Stomach (tissue), 19 donors: Measurements from ENCODE around the gene PFKFB4. TPM values are rescaled to one million over a fixed set of nuclear protein-coding genes. Genes with fewer than 3 reads are reported as not detected.

Experiments
- DNase-seq, 2 donors: peaks; one replicate each; pipeline versions ENCODE4 v3.0.0 to v3.0.0-alpha.2; 2013 to 2019
- H3K27ac ChIP-seq, 5 donors: fragments of 200-600 bp in 4 of 5; sonication (generic) in 4 of 5; one replicate each; pipeline ENCODE4 v1.5.1; 2013 to 2019; ENCODE audit warnings: mild to moderate bottlenecking in 1 of 5, moderate library complexity in 1 of 5
- H3K27me3 ChIP-seq, 3 donors: fragments of 200-600 bp; sonication (generic); one replicate each; pipeline ENCODE4 v1.5.1; 2017 to 2019; ENCODE audit warnings: mixed run types in 1 of 3
- H3K36me3 ChIP-seq, 4 donors: fragments of 200-600 bp; sonication (generic); 1 replicate in 3 of 4; 2 replicates in 1 of 4; pipeline ENCODE4 v1.5.1; 2016 to 2019
- H3K4me1 ChIP-seq, 4 donors: fragments of 200-600 bp; sonication (generic); one replicate each; pipeline ENCODE4 v1.5.1; 2016 to 2019
- H3K4me3 ChIP-seq, 4 donors: fragments of 200-600 bp; sonication (generic) in 3 of 4; one replicate each; pipeline ENCODE4 v1.5.1; 2016 to 2019; ENCODE audit warnings: mild to moderate bottlenecking in 1 of 4
- H3K9me3 ChIP-seq, 4 donors: fragments of 200-600 bp; sonication (generic); one replicate each; pipeline ENCODE4 v1.5.1; 2016 to 2019
- EP300 ChIP-seq: sonication (generic); formaldehyde crosslinking; IDR thresholded peaks from one replicate; pipeline ENCODE4 v1.6.1; 2017; ENCODE audit warnings: antibody characterized with exemption
- POLR2A ChIP-seq, 4 donors: fragments of 450-650 bp; IDR thresholded peaks; one replicate each; pipeline ENCODE4 v1.6.1; 2016; ENCODE audit warnings: antibody characterized with exemption in 4 of 4, control low read depth in 2 of 4, mild to moderate bottlenecking in 1 of 4, moderate library complexity in 1 of 4
- POLR2AphosphoS5 ChIP-seq, 3 donors: sonication (generic); formaldehyde crosslinking; IDR thresholded peaks; one replicate each; pipeline ENCODE4 v1.6.1; 2016; ENCODE audit warnings: antibody characterized with exemption in 3 of 3
- WGBS, 5 donors: extraction: QIAGEN DNeasy Blood & Tissue Kit in 3 of 5; methylation state at CpG; one replicate each; pipeline versions ENCODE4 v1.1.5 to v1.1.7; 2013 to 2018; 5-methylcytosine and 5-hydroxymethylcytosine counted together
- intact Hi-C: fragments of 100-400 bp; cut with DNase I; formaldehyde crosslinking; loops from one replicate; pipeline ENCODE4 v1.15.1; 2023; ENCODE audit warnings: low total_unique reads
- long read RNA-seq, 10 donors: transcript quantifications; one replicate each; lab custom pipeline, GENCODE V29; 2026
- polyA plus RNA-seq, 3 donors: library from polyadenylated mRNA; stranded (reverse); fragments of 200-250 nt; gene quantifications; one replicate each; pipeline ENCODE4 v1.2.3, GENCODE V29; 2013
- total RNA-seq, 5 donors: library from RNA; depleted of rRNA; stranded (reverse); fragments of >200 nt; gene quantifications; one replicate each; pipeline versions ENCODE4 v1.1.0 to v1.2.3, GENCODE V29; 2014 to 2016
- TF ChIP-seq, protein P1 (sequence below), 7 experiments: fragments of 450-650 bp in 4 of 7; fragments of 200-600 bp in 3 of 7; sonication (generic) in 3 of 7; IDR thresholded peaks; one replicate each; pipeline ENCODE4 v1.5.1; 2016 to 2019; ENCODE audit warnings: antibody characterized with exemption in 7 of 7, control low read depth in 2 of 7, mild to moderate bottlenecking in 1 of 7
- donor health status: healthy with polysubstance abuse.
- donor health status: Bipolar disorder and iron deficiency.
- donor health status: healthy.

The PFKFB4 gene
- total RNA-seq (1 to 10 TPM in 4 of 5 donors, not detected in 1; 1.0 to 9.6 (median 3.0) TPM), polyA plus RNA-seq (1 to 10 TPM in 2 of 3 donors, under 1 TPM in 1; 0.61 to 3.2 (median 1.5) TPM)
- long read RNA-seq, donor 1, result 0 reads
- long read RNA-seq, donor 2, result 0 reads
- long read RNA-seq, donor 3, result 0 reads
- long read RNA-seq, donor 4, result 0 reads
- long read RNA-seq, donor 5, result 0 reads
- long read RNA-seq, donor 6, result 0 reads
- long read RNA-seq, donor 7, result 0 reads
- long read RNA-seq, donor 8, partial matches to known transcripts, result 0 of 2 reads
- long read RNA-seq, donor 8, other reads (novel, unspliced or antisense), result 0 of 2 reads
- long read RNA-seq, donor 9, result 0 reads
- long read RNA-seq, donor 10, result 0 reads

DNA sequence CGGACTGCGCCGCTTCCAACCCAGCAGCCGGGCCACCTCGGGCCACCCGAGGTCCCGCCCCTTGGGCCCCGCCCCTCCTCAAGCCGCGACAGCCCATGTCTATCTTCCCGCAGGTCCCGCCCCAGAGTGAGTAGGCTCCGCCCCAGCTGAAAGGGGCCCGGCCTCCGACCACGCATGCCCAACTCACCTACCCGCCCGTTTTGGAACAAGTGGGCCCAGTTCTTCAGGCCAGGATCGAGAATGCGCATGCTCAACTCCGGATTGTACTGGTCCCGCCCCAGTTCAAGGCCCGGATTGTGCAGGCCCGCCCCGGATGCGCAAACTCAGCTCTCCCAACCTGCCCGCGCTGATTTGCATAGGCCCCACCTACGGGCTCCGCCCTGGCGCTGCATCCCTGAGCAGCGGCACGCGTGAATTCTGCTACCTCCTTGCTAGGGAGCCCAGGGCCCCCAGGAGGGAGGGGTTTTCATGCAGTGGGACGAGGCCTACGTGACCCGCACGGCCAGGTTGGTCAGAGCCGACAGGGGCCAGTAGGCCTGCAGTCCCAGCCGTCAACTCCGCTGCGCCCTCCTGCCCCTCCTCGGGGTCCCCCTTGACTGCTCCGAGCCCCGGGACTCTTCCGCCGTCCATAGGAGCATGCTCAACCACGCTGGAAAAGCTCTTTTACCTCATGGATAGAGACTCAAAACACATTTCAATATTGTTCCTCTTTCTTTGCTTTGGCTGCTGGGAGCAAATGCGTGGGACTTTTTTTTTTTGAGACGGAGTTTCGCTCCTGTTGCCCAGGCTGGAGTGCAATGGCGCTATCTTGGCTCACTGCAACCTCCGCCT lies at the start of gene PFKFB4:
Gene PFKFB4, minus strand, starts transcription at position 8 of the 831 bp plus-strand sequence. CDS start 26 bp downstream, outside the sequence.
- peaks cover 40 to 71% (median 58%) of the 10 kb centered on the region in 4 donors for H3K4me1 ChIP-seq
- TF ChIP-seq POLR2AphosphoS5 (IDR thresholded peaks at IDR 0.05) (peak in 2 of 3 donors; percentile 57 to 86), EP300 (no peak), POLR2A (IDR thresholded peaks at IDR 0.05) (no peak)
- TF ChIP-seq, protein P1, sequence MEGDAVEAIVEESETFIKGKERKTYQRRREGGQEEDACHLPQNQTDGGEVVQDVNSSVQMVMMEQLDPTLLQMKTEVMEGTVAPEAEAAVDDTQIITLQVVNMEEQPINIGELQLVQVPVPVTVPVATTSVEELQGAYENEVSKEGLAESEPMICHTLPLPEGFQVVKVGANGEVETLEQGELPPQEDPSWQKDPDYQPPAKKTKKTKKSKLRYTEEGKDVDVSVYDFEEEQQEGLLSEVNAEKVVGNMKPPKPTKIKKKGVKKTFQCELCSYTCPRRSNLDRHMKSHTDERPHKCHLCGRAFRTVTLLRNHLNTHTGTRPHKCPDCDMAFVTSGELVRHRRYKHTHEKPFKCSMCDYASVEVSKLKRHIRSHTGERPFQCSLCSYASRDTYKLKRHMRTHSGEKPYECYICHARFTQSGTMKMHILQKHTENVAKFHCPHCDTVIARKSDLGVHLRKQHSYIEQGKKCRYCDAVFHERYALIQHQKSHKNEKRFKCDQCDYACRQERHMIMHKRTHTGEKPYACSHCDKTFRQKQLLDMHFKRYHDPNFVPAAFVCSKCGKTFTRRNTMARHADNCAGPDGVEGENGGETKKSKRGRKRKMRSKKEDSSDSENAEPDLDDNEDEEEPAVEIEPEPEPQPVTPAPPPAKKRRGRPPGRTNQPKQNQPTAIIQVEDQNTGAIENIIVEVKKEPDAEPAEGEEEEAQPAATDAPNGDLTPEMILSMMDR (IDR thresholded peaks at IDR 0.05), result peak in 1 of 7 experiments; percentile 22
- peak within 1 kb of the TSS; percentile 50 to 71 (median 65) for H3K4me3 ChIP-seq
- H3K27me3 ChIP-seq, result no peaks in the 10 kb centered on the region
- 0 to 1% (median 0%) methylated on average over 33 to 53 of the region's 53 CpGs for WGBS, 5 donors
- H3K36me3 ChIP-seq, result no peaks in the 10 kb centered on the region
- intact Hi-C loops, result no loop called here
- DNase-seq, result peak; percentile 100
- peak within 1 kb of the TSS; percentile 47 to 84 (median 75) for H3K27ac ChIP-seq
- no peaks in the 10 kb centered on the region for H3K9me3 ChIP-seq

DNA sequence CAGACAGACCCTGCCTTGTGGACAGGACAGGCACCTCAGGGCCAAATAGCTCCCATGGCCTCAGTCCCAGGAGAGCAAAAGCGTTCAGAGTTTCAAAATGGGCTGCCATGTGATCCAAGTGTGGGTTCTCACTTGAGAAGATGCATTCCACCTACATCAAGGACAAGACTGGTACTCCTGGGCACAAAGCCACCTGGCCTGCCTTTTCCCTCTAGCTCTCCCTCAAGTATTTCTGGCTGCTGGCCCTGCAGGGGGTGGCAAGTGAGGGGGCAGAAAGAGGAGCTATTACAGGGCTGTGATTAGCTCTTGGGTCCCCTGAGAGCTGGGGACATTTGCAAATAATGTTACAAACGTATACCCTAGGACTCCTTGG lies 45.0 kb upstream of the PFKFB4 start:
- Histone ChIP-seq H3K27me3 (no peaks in the 10 kb centered on the region), H3K9me3 (no peaks in the 10 kb centered on the region), H3K4me1 (peaks cover 15 to 34% (median 23%) of the 10 kb centered on the region in 4 donors), H3K27ac (peak overlapping the region in 1 of 5 donors; percentile 25), H3K36me3 (peaks cover 83 to 99% (median 95%) of the 10 kb centered on the region in 4 donors), H3K4me3 (no peak overlapping the region)
- no peak for TF ChIP-seq POLR2A (IDR thresholded peaks at IDR 0.05)
- TF ChIP-seq, protein P1 (IDR thresholded peaks at IDR 0.05), result no peak
- TF ChIP-seq EP300, result no peak
- no peak for TF ChIP-seq POLR2AphosphoS5 (IDR thresholded peaks at IDR 0.05)
- intact Hi-C loops, result no loop called here
- WGBS, 5 donors, result 58 to 81% (median 64%) methylated on average over 2 of the region's 2 CpGs
- no peak for DNase-seq

DNA sequence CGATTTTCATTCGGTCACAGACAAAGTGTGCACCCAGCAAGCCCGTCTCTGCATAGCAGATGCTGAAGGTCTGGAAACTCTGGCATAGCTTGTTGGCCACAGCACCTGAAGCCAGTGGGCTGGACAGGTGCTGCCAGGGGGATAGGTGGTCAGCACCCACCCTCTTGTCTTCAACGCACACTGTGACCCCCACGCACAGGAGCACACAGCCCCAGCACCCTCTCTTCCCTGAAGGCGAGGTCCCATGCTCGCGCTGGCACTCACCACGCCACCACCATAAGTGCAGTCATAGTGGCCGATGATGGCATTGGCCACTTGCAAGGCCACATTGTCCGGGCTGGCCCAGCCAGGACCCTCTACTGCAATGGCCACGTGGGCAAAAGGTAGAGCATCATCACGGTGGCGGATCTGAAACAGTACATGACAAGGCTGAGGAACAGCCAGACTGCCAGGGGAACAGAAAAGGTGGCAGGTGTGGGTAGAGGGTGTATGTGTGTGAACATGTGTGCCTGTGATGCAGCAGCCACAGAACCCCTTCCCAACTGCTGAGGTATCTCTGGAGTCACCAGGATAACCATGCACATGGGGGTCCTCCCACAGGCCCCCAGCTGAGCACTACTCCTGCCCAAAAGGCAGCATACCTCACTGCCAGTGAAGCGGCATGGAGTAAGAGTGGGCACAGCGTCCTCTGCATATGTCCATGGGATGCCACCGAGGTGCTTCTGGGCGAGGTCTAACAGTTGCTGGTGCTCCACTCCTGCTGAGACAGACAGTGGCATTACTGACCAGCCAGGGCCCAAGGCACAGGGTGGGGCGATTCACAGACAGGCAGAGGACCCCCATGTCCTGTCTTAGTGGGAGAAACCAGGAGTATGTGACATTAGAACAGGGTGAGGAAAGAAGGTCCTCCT lies 44.4 kb upstream of the PFKFB4 start:
- H3K27ac ChIP-seq, result peak overlapping the region in 2 of 5 donors; percentile 25 to 83
- WGBS, 5 donors, result 94 to 96% (median 95%) methylated on average over 18 to 19 of the region's 19 CpGs

More for the DNA sequence above, 44.4 kb upstream of the PFKFB4 start:
- TF ChIP-seq POLR2A (IDR thresholded peaks at IDR 0.05) (no peak), EP300 (no peak), POLR2AphosphoS5 (IDR thresholded peaks at IDR 0.05) (no peak)
- TF ChIP-seq, protein P1 (IDR thresholded peaks at IDR 0.05), result no peak
- Histone ChIP-seq H3K27me3 (no peaks in the 10 kb centered on the region), H3K4me3 (no peak overlapping the region), H3K9me3 (no peaks in the 10 kb centered on the region), H3K36me3 (peaks cover 77 to 94% (median 88%) of the 10 kb centered on the region in 4 donors), H3K4me1 (peaks cover 15 to 30% (median 23%) of the 10 kb centered on the region in 4 donors)
- intact Hi-C loops, result no loop called here
- no peak for DNase-seq
